Breast epithelium (tissue), 3 donors: ENCODE measurements around the gene EN1.

Source experiments
- POLR2A ChIP-seq: fragments of 450-650 bp; IDR thresholded peaks from one replicate; pipeline ENCODE4 v1.6.1; 2016; ENCODE audit warnings: antibody characterized with exemption, mild to moderate bottlenecking, moderate library complexity
- POLR2AphosphoS5 ChIP-seq, 3 donors: sonication (generic); formaldehyde crosslinking; IDR thresholded peaks; one replicate each; pipeline ENCODE4 v1.6.1; 2017; ENCODE audit warnings: antibody characterized with exemption in 3 of 3
- TF ChIP-seq, protein P1 (sequence below), 3 donors: fragments of 450-650 bp; IDR thresholded peaks; one replicate each; pipeline ENCODE4 v1.5.1; 2016 to 2017; ENCODE audit warnings: antibody characterized with exemption in 3 of 3, mild to moderate bottlenecking in 3 of 3, moderate library complexity in 3 of 3

DNA sequence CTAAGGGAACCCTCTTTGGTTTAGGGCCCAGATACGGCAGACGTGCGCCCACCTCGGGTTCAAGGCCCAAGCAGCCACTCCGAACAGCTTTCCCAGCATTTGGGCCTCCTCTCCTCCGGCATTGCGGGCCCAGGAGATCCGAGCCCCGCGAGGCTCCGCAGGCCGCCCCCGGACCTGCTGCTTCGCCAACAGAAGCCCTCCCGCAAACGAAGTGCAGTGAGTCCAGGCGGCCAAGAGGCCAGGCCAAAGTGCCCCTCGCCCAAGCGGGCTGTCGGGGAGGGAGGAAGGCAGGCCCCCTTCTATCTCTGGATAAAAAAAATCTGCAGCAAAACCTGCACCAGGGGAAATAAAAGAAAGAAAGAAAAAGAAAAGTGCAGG lies 6.0 kb downstream of the EN1 start:
- TF ChIP-seq, protein P1, sequence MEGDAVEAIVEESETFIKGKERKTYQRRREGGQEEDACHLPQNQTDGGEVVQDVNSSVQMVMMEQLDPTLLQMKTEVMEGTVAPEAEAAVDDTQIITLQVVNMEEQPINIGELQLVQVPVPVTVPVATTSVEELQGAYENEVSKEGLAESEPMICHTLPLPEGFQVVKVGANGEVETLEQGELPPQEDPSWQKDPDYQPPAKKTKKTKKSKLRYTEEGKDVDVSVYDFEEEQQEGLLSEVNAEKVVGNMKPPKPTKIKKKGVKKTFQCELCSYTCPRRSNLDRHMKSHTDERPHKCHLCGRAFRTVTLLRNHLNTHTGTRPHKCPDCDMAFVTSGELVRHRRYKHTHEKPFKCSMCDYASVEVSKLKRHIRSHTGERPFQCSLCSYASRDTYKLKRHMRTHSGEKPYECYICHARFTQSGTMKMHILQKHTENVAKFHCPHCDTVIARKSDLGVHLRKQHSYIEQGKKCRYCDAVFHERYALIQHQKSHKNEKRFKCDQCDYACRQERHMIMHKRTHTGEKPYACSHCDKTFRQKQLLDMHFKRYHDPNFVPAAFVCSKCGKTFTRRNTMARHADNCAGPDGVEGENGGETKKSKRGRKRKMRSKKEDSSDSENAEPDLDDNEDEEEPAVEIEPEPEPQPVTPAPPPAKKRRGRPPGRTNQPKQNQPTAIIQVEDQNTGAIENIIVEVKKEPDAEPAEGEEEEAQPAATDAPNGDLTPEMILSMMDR (IDR thresholded peaks at IDR 0.05) = no peak
- TF ChIP-seq POLR2A = no peak
- no peak for TF ChIP-seq POLR2AphosphoS5 (IDR thresholded peaks at IDR 0.05)
